Left hindlimb (tissue), 1 donor: Measurements from ENCODE around the gene TAS2R1.
A peak's percentile ranks its signal among the peaks of the same experiment; 100 is the strongest.

Source experiments
- DNase-seq: peaks from one replicate; pipeline ENCODE4 v3.0.0-alpha.2; 2018

TAS2R1 gene

GRCh38 chr5:9630251-9630650, at the start of gene TAS2R1:
TAS2R1 (minus strand) TSS chr5:9630351; CDS start chr5:9630032, 319 bp downstream.
- DNase-seq, result no peak

- DNase-seq, result no peak
Observed at GRCh38 chr5:9670371-9670770, 40.2 kb upstream of the TAS2R1 start.

- DNase-seq, result no peak
Observed at GRCh38 chr5:9667906-9668305, 37.8 kb upstream of the TAS2R1 start.

GRCh38 chr5:9663891-9664290, 33.7 kb upstream of the TAS2R1 start:
- DNase-seq, result no peak

GRCh38 chr5:9661316-9662015, 31.3 kb upstream of the TAS2R1 start:
- no peak for DNase-seq

- DNase-seq, result no peak
Observed at GRCh38 chr5:9658706-9659105, 28.6 kb upstream of the TAS2R1 start.

GRCh38 chr5:9657819-9658218, 27.7 kb upstream of the TAS2R1 start:
- no peak for DNase-seq

- DNase-seq, result no peak
Observed at GRCh38 chr5:9655641-9656040, 25.5 kb upstream of the TAS2R1 start.

GRCh38 chr5:9654886-9655285, 24.7 kb upstream of the TAS2R1 start:
- no peak for DNase-seq

GRCh38 chr5:9653811-9654210, 23.7 kb upstream of the TAS2R1 start:
- DNase-seq, result peak; percentile 60

GRCh38 chr5:9653061-9653460, 22.9 kb upstream of the TAS2R1 start:
- DNase-seq, result no peak

- no peak for DNase-seq
Observed at GRCh38 chr5:9652295-9652694, 22.1 kb upstream of the TAS2R1 start.

- no peak for DNase-seq
Observed at GRCh38 chr5:9646843-9647242, 16.7 kb upstream of the TAS2R1 start.

- DNase-seq, result no peak
Observed at GRCh38 chr5:9644630-9645029, 14.5 kb upstream of the TAS2R1 start.

GRCh38 chr5:9642621-9643020, 12.5 kb upstream of the TAS2R1 start:
- no peak for DNase-seq

GRCh38 chr5:9641806-9642355, 11.7 kb upstream of the TAS2R1 start:
- DNase-seq, result no peak

- DNase-seq, result no peak
Observed at GRCh38 chr5:9632495-9632894, 2.3 kb upstream of the TAS2R1 start.

GRCh38 chr5:9627541-9627940, 2.6 kb downstream of the TAS2R1 start:
- no peak for DNase-seq

- DNase-seq, result no peak
Observed at GRCh38 chr5:9626955-9627354, 3.2 kb downstream of the TAS2R1 start.

GRCh38 chr5:9625731-9626130, 4.4 kb downstream of the TAS2R1 start:
- no peak for DNase-seq

- DNase-seq, result no peak
Observed at GRCh38 chr5:9625286-9625685, 4.9 kb downstream of the TAS2R1 start.

GRCh38 chr5:9624196-9624947, 5.8 kb downstream of the TAS2R1 start:
- no peak for DNase-seq

GRCh38 chr5:9623661-9624060, 6.5 kb downstream of the TAS2R1 start:
- DNase-seq, result no peak

- no peak for DNase-seq
Observed at GRCh38 chr5:9622971-9623421, 7.2 kb downstream of the TAS2R1 start.
